GM18505 (cell line): Measurements from ENCODE around the gene PRDM16.

ENCODE experiments used
- ATAC-seq: cut with Tn5 transposase; IDR thresholded peaks from one replicate; pipeline ENCODE4 v1.9.1; 2021; ENCODE audit not compliant: unreplicated experiment
- POLR2A ChIP-seq: IDR thresholded peaks from 4 replicates; pipeline ENCODE4 v1.6.1; 2011; ENCODE audit warnings: borderline replicate concordance; ENCODE audit not compliant: insufficient read depth, insufficient read length; ENCODE audit errors: extremely low read depth

Gene PRDM16

DNA sequence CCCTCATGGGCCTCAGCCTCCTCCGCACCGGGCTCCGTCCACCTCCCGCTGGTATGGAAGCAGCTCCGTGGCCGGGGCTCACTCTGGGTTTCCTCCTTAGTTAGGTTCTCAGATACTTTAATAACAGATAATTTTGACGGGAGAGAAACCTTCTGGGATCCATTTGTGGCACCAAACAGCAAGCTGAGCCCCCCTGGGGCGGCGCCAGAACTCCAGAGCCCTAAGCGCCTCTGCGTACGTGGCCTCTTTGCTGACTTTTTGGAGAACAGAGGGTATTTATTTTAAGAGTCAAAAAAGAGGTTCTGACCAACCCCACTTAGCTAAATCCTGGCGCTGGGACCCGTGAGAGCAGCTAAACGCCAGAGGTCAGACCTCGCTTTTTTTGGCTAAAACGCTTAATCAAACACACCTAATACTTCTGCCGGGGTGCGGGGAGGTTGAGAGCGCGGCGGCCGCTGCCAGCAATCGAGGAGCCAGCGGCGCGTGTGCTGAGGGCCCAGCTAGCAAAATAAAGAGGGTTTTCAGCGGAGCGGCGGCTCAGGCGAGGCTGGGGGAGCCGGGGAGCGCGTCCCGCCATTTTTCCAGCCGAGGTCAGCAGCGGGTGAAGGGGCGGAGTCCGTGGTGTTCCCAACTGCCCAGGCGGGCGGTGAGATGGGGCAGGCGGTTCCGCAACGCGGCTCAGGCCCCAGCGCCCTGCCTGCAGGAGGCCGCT, 171.7 kb downstream of the PRDM16 start:
- TF ChIP-seq POLR2A, result no peak
- no peak for ATAC-seq

DNA sequence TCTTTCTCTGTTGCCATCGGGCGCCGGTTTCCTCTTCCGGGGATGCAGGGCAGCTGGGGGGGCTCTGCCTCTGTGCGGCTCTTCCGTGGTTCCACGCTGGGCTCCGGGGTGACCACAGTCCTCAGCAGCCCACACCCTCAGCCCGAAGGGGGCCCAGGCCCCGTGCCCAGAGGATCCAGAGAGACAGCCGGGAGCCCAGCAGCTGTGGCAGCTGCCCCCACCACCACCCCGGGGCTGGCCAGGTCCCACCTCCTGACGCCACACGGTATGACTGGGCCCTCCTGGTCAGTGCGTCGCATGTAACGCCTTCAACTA, 172.2 kb downstream of the PRDM16 start:
- no peak for TF ChIP-seq POLR2A
- no peak for ATAC-seq

DNA sequence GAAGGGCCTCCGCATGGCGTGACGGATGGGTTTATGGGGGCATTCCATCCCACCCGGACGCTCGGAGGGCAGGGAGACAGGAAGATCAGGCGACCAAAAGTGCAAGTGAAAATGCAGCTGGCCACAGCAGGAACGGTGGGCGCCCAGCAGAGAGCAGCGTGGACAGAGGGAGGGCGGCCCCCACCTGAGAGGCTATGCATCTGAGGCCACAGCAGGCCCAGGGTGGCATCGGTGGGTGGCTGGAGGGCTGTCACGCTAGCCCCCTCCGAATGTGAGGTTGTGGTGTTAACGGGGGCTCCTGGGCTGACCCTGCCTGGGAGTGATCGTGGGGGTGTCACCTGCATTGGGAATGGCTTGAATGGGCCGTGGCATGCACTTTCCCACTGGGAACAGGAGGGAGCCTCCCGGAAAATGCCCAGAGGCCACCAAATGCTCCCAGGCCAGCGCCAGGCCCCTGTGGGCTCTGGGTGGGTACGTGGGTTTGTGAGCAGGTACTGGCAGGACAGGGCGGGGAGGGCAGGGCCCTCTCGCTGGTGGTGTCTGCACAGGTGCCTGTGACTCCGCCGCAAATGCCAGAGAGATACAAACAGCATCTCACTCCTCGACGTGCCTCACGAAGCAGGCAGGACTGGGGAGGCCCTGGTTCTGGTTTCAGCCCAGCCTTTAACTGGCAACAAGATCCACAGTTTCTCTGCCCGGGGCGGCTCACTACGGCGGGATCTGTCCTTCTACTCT, 172.8 kb downstream of the PRDM16 start:
- no peak for TF ChIP-seq POLR2A
- ATAC-seq, result no peak

DNA sequence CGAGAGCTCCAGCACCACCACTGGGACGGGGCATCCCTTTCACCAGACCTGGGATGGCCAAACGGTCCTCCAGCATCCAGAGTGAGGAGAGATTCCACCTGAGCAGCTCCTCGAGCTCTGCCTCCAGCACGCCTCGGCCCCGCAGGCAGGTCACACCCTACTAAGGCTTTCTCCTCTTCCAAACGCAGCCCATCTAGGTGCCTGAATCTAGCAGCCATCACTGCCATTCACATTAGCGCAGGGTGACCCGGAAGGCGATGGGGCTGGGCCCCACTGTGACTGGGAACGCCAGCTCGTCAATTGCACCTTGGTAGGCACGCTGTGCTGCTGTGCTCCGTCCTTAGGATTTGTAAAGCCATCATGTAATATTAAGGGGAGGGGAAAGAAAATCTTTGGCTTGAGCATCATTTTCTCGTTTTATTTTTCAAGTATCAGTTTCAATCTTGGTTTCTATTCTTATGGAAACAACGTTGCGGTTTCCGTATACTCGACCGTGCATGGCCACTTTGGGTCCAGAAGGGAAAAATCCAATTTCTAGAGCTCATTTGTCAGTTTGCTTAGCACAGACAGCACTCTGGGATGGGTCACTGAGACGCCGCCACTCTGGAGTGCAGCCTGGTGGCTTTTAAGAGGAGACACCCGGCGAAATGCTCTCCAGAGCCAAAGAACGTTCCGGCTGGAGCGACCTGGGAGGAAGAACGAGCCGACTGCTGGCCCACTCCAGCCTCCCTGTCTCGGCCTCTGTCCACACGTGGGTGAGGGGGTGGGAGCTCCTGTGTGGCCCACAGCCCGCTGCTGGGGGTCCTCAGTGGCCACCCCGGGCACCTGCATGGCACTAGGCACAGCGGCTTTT, 173.6 kb downstream of the PRDM16 start:
- no peak for ATAC-seq
- no peak for TF ChIP-seq POLR2A

DNA sequence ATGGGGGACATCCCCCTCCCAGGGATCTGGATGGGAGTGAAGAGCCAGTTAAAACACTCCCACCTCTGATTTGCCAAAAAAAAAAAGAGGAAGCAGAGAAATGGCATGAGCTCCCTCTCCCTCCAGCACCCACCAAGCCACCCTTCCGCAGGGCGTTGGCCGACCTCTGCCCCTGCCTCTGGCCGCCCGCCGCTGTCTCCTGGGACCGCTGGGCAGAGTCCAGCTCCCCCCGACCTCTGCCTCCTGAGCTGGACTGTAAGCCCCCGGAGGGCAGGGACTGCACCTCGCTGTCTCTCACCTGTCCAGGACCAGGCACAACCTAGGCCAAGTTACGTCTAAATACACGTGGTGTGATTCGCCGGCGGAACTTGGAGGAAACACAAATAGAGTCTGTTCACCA, 174.3 kb downstream of the PRDM16 start:
- no peak for TF ChIP-seq POLR2A
- no peak for ATAC-seq

DNA sequence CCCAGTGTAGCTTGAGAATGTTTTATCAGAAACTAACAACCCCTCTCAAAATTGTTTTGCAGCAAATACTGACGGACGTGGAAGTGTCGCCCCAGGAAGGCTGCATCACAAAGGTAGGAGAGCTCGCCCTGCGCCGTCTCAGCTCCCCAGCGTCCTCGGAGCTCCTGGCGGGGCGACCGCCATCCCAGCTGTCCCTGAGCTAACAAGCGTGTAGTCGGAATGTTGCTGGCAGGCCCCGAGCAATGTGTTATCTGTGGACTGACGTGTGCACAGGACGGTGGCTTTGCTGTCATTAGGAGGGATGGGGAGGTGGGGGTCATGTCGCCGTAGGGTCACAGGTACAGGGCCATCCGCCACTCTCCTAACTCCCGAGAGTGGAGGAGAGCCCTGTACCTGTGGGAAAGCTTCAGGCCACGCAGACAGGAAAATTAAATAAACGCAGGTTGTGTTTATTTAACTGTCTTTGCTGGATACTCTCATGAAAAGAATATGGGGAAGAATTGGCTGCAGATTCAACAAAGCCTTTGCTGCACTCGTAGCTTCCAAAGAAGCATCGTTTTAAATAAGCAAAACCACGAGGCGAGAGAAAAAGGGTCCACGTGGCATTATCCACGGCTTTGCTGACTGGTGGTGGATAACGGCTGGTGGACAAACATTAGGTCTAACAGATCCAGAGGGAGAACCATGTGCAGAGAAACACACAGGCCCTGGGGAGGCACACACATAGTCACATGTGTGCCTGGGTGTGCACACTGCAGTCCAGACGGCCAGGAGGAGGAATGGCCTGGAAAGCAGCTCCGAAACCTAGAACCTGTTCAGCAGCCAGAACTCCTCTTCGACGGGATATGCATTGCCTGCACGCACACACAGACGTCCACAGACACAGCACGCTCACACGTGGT, 175.3 kb downstream of the PRDM16 start:
- ATAC-seq, result no peak

DNA sequence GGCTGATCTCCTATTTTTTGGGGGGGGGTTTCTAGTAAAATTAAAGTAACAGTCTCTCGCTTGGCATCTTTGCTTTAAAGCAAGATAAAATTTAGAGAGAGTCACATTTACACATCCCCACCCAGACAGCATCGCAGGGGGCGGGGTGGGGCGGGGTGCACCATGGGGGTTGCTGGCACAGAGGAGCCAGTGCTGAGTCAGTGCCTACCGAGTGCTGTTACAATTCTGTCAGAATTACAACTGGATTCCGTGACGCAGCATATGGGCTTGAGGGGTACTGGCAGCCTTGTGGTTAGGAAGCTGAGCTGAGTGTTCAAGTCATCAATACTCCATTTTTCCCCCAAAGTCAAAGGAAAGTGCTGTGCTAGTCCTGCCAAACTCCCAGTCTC, 175.9 kb downstream of the PRDM16 start:
- TF ChIP-seq POLR2A, result no peak
- no peak for ATAC-seq

More for the DNA sequence above, 175.3 kb downstream of the PRDM16 start:
- TF ChIP-seq POLR2A, result no peak

DNA sequence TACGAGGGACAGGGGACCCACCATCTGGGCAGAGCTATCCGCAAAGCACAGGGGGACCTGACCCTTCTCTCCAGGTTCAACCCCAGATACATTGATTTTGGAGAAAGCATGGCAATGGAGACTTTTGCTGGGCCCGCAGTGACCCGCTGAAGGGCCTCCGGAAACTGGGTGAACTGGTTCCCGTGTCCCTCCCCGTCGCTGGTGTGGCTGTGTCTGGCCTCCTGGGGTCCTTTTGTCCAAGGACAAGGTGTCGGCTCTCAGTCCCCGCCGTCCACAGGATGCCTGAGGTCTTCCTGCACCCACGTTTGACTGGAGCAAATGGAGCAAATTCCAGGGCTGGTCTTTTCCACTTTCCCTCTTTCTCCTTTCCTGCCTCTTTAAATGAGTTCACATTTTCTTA, 176.3 kb downstream of the PRDM16 start:
- TF ChIP-seq POLR2A, result no peak

DNA sequence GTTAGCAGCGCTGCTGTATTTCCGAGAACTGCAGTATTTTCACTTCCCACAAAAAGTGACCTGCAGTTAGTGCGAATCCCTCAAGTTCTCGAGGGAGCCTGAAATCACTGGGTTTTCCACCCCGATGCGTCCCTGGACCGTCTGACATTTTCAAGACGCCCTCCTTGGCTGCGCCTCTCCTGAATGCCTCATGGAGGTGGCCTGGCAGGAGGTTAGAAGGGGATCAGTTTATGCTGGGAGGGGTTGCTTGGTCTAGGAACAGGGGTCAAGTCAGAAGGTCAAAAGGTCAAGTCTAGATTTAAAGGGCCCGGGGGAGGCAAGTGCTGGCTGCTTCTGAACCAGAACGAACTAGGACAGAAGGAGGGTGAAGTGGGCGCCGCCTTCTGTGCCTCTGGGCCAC, 176.8 kb downstream of the PRDM16 start:
- no peak for TF ChIP-seq POLR2A
- ATAC-seq, result no peak

More for the DNA sequence above, 176.3 kb downstream of the PRDM16 start:
- no peak for ATAC-seq

DNA sequence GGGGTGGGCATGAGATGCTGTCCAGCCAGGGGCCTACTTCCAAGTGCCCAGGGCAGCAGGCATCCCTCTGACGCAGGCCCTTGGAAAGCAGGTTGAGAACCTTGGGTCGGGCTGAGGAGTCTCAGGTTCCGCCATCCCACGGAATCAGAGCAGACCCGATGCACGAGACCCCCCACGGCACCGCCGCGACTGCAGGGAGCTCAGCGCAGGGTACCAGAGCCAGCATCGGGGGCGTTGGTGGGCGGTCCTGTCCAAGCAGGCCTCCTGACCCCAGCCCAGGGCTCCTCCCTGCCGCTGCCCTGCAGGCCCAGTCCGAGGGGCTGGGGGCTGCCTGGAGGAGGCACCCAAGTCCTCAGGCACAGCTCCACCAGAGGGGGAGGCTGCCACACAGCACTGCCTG, 177.2 kb downstream of the PRDM16 start:
- no peak for TF ChIP-seq POLR2A
- no peak for ATAC-seq

DNA sequence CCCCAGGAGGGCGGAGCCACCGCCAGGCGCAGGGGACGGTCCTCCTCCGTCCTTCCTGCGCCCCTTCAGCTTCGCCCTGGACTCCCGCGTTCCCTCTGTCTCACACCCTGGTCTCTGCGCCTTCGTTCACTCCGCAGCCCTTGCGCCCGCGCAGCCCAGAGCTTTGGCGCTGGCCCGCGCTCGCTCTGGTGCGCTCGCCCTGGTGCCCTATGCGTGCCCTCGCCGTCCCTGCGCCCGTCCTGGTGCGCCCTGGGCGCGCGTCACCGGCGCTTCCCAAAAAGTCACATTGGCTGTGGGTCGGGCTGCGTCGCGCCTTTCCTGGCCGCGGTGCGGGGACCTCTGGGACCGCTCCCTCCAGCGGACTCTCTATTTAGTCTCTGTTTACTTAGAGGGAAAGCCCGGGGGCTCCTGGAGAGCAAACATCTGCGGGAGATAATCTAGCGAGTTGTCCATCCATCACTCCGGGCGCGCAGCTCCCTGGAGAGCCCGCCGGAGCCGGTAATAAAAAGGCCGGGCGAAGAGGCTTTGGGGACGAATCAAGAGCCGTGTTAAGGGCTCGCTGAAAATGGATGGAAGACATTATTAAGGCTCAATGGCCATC, 178.6 kb downstream of the PRDM16 start:
- no peak for ATAC-seq
- TF ChIP-seq POLR2A, result no peak
